IgD-negative memory B cell (primary cell): ENCODE data around the gene PHYKPL. TPM values are rescaled to one million over a fixed set of nuclear protein-coding genes. Genes with fewer than 3 reads are reported as not detected.

Source experiments
- H3K27ac Mint-ChIP-seq, 3 donors: one replicate each; pipeline ENCODE4 v1.8.0; 2020 to 2022; ENCODE audit warnings: mild to moderate bottlenecking in 3 of 3, mixed read lengths in 3 of 3, moderate library complexity in 1 of 3
- H3K27me3 Mint-ChIP-seq: one replicate; pipeline ENCODE4 v1.8.0; 2021; ENCODE audit warnings: mixed read lengths
- H3K36me3 Mint-ChIP-seq: one replicate; pipeline ENCODE4 v1.8.0; 2020; ENCODE audit warnings: mild to moderate bottlenecking, mixed read lengths
- H3K4me1 Mint-ChIP-seq, 3 donors: one replicate each; pipeline ENCODE4 v1.8.0; 2020 to 2022; ENCODE audit warnings: mixed read lengths in 3 of 3, mild to moderate bottlenecking in 1 of 3
- H3K4me3 Mint-ChIP-seq, 4 donors: one replicate each; pipeline ENCODE4 v1.8.0; 2020 to 2022; ENCODE audit warnings: mild to moderate bottlenecking in 4 of 4, mixed read lengths in 4 of 4, moderate library complexity in 3 of 4
- H3K9me3 Mint-ChIP-seq, 3 donors: one replicate each; pipeline ENCODE4 v1.8.0; 2020 to 2021; ENCODE audit warnings: mixed read lengths in 3 of 3, mild to moderate bottlenecking in 1 of 3
- polyA plus RNA-seq: library from polyadenylated mRNA; unstranded; fragments of 300-500 nt; fragmentation: Illumina TruSeq; gene quantifications from one replicate; pipeline ENCODE4 v1.2.3, GENCODE V29; 2021

The PHYKPL gene
- polyA plus RNA-seq: 58.1 TPM

- H3K9me3 Mint-ChIP-seq: no peaks in the 10 kb centered on the region
- peaks cover 23 to 40% (median 31%) of the 10 kb centered on the region in 3 donors for H3K4me1 Mint-ChIP-seq
- H3K36me3 Mint-ChIP-seq: peaks cover 9% of the 10 kb centered on the region
- H3K27ac Mint-ChIP-seq: peak within 1 kb of the TSS; percentile 91 to 96 (median 92)
- H3K27me3 Mint-ChIP-seq: no peaks in the 10 kb centered on the region
- H3K4me3 Mint-ChIP-seq: peak within 1 kb of the TSS; percentile 83 to 91 (median 85)
These were observed at the start of gene PHYKPL for GRCh38 chr5:178232124-178232919. Gene PHYKPL, minus strand, starts transcription at chr5:178232802. Its CDS starts 252 bp downstream, at chr5:178232550.

GRCh38 chr5:178282391-178282790, 49.8 kb upstream of the PHYKPL start:
- peaks cover 0 to 15% (median 2%) of the 10 kb centered on the region in 3 donors for H3K9me3 Mint-ChIP-seq
- H3K4me1 Mint-ChIP-seq: peaks cover 0 to 2% (median 0%) of the 10 kb centered on the region in 3 donors
- H3K27me3 Mint-ChIP-seq: peaks cover 12% of the 10 kb centered on the region
- H3K27ac Mint-ChIP-seq: no peak overlapping the region
- no peak overlapping the region for H3K4me3 Mint-ChIP-seq
- H3K36me3 Mint-ChIP-seq: peaks cover 1% of the 10 kb centered on the region

GRCh38 chr5:178281331-178281730, 48.7 kb upstream of the PHYKPL start:
- Mint-ChIP-seq H3K9me3 (peaks cover 0 to 15% (median 2%) of the 10 kb centered on the region in 3 donors), H3K27me3 (peaks cover 12% of the 10 kb centered on the region), H3K4me3 (no peak overlapping the region), H3K27ac (no peak overlapping the region), H3K36me3 (peaks cover 1% of the 10 kb centered on the region), H3K4me1 (peaks cover 0 to 2% (median 0%) of the 10 kb centered on the region in 3 donors)

- peaks cover 0 to 20% (median 2%) of the 10 kb centered on the region in 3 donors for H3K9me3 Mint-ChIP-seq
- H3K36me3 Mint-ChIP-seq: peaks cover 1% of the 10 kb centered on the region
- peaks cover 0 to 2% (median 0%) of the 10 kb centered on the region in 3 donors for H3K4me1 Mint-ChIP-seq
- no peak overlapping the region for H3K27ac Mint-ChIP-seq
- H3K4me3 Mint-ChIP-seq: no peak overlapping the region
- peaks cover 14% of the 10 kb centered on the region for H3K27me3 Mint-ChIP-seq
These were observed 48.0 kb upstream of the PHYKPL start for GRCh38 chr5:178280631-178281030.

GRCh38 chr5:178279723-178280438, 47.3 kb upstream of the PHYKPL start:
- peaks cover 1% of the 10 kb centered on the region for H3K36me3 Mint-ChIP-seq
- peaks cover 0 to 2% (median 0%) of the 10 kb centered on the region in 3 donors for H3K4me1 Mint-ChIP-seq
- H3K4me3 Mint-ChIP-seq: no peak overlapping the region
- peaks cover 0 to 21% (median 2%) of the 10 kb centered on the region in 3 donors for H3K9me3 Mint-ChIP-seq
- peaks cover 14% of the 10 kb centered on the region for H3K27me3 Mint-ChIP-seq
- H3K27ac Mint-ChIP-seq: no peak overlapping the region

GRCh38 chr5:178279026-178279722, 46.6 kb upstream of the PHYKPL start:
- Mint-ChIP-seq H3K9me3 (peaks cover 0 to 18% (median 2%) of the 10 kb centered on the region in 3 donors), H3K4me3 (no peak overlapping the region), H3K27ac (no peak overlapping the region), H3K27me3 (peaks cover 14% of the 10 kb centered on the region), H3K36me3 (peaks cover 1% of the 10 kb centered on the region), H3K4me1 (peaks cover 0 to 2% (median 0%) of the 10 kb centered on the region in 3 donors)

- Mint-ChIP-seq H3K4me3 (no peak overlapping the region), H3K27me3 (peaks cover 14% of the 10 kb centered on the region), H3K9me3 (peaks cover 0 to 11% (median 0%) of the 10 kb centered on the region in 3 donors), H3K36me3 (no peaks in the 10 kb centered on the region), H3K27ac (no peak overlapping the region), H3K4me1 (peaks cover 0 to 2% (median 0%) of the 10 kb centered on the region in 3 donors)
These were observed 45.9 kb upstream of the PHYKPL start for GRCh38 chr5:178278358-178279023.

- Mint-ChIP-seq H3K4me1 (peaks cover 0 to 2% (median 0%) of the 10 kb centered on the region in 3 donors), H3K27ac (no peak overlapping the region), H3K9me3 (peaks cover 0 to 6% (median 0%) of the 10 kb centered on the region in 3 donors), H3K36me3 (no peaks in the 10 kb centered on the region), H3K27me3 (peaks cover 14% of the 10 kb centered on the region), H3K4me3 (no peak overlapping the region)
These were observed 45.3 kb upstream of the PHYKPL start for GRCh38 chr5:178277866-178278265.

GRCh38 chr5:178277346-178277745, 44.7 kb upstream of the PHYKPL start:
- Mint-ChIP-seq H3K4me1 (peaks cover 0 to 2% (median 0%) of the 10 kb centered on the region in 3 donors), H3K27ac (no peak overlapping the region), H3K36me3 (no peaks in the 10 kb centered on the region), H3K9me3 (peaks cover 0 to 6% (median 0%) of the 10 kb centered on the region in 3 donors), H3K4me3 (no peak overlapping the region), H3K27me3 (peaks cover 12% of the 10 kb centered on the region)

GRCh38 chr5:178274781-178275537, 42.4 kb upstream of the PHYKPL start:
- Mint-ChIP-seq H3K4me3 (no peak overlapping the region), H3K4me1 (peaks cover 0 to 2% (median 0%) of the 10 kb centered on the region in 3 donors), H3K9me3 (peaks cover 0 to 6% (median 0%) of the 10 kb centered on the region in 3 donors), H3K27ac (no peak overlapping the region), H3K36me3 (no peaks in the 10 kb centered on the region), H3K27me3 (peaks cover 7% of the 10 kb centered on the region)

- Mint-ChIP-seq H3K36me3 (no peaks in the 10 kb centered on the region), H3K27me3 (peaks cover 3% of the 10 kb centered on the region), H3K4me1 (no peaks in the 10 kb centered on the region), H3K27ac (no peak overlapping the region), H3K4me3 (no peak overlapping the region), H3K9me3 (peaks cover 0 to 6% (median 0%) of the 10 kb centered on the region in 3 donors)
These were observed 41.3 kb upstream of the PHYKPL start for GRCh38 chr5:178273665-178274541.

- Mint-ChIP-seq H3K4me1 (no peaks in the 10 kb centered on the region), H3K27me3 (peaks cover 3% of the 10 kb centered on the region), H3K9me3 (peaks cover 0 to 6% (median 0%) of the 10 kb centered on the region in 3 donors), H3K27ac (no peak overlapping the region), H3K4me3 (no peak overlapping the region), H3K36me3 (no peaks in the 10 kb centered on the region)
These were observed 40.4 kb upstream of the PHYKPL start for GRCh38 chr5:178273041-178273440.

GRCh38 chr5:178272591-178272990, 40.0 kb upstream of the PHYKPL start:
- Mint-ChIP-seq H3K36me3 (no peaks in the 10 kb centered on the region), H3K27ac (no peak overlapping the region), H3K4me3 (no peak overlapping the region), H3K27me3 (peaks cover 3% of the 10 kb centered on the region), H3K9me3 (peaks cover 0 to 6% (median 0%) of the 10 kb centered on the region in 3 donors), H3K4me1 (no peaks in the 10 kb centered on the region)
